T-helper 2 cell treated with Interferon-gamma antibody and Interleukin-4, amounts not matched to agents 5 μg/mL and 100 μg/mL, for 36 hours (primary cell): ENCODE measurements around the gene CLCN7.

ENCODE experiments used
- DNase-seq: peaks from one replicate; pipeline ENCODE4 v3.0.0; 2021; ENCODE audit warnings: low spot score
- H3K27ac Mint-ChIP-seq: one replicate; pipeline ENCODE4 v1.8.0; 2021; ENCODE audit warnings: mild to moderate bottlenecking, mixed read lengths
- H3K27me3 Mint-ChIP-seq: one replicate; pipeline ENCODE4 v1.8.0; 2021; ENCODE audit warnings: low read depth, mixed read lengths
- H3K36me3 Mint-ChIP-seq: one replicate; pipeline ENCODE4 v1.8.0; 2021; ENCODE audit warnings: low read depth, mixed read lengths
- H3K4me1 Mint-ChIP-seq: one replicate; pipeline ENCODE4 v1.8.0; 2021; ENCODE audit warnings: low read depth, mixed read lengths
- H3K4me3 Mint-ChIP-seq: one replicate; pipeline ENCODE4 v1.8.0; 2022; ENCODE audit warnings: mild to moderate bottlenecking, moderate library complexity, mixed read lengths
- H3K9me3 Mint-ChIP-seq: one replicate; pipeline ENCODE4 v1.8.0; 2021; ENCODE audit warnings: mixed read lengths

Gene CLCN7

GRCh38 chr16:1496464-1496863 is 21.6 kb upstream of the CLCN7 start:
- H3K27me3 Mint-ChIP-seq = no peaks in the 10 kb centered on the region
- peaks cover 16% of the 10 kb centered on the region for H3K36me3 Mint-ChIP-seq
- no peak overlapping the region for H3K27ac Mint-ChIP-seq
- H3K9me3 Mint-ChIP-seq = no peaks in the 10 kb centered on the region
- peaks cover 10% of the 10 kb centered on the region for H3K4me1 Mint-ChIP-seq
- no peak overlapping the region for H3K4me3 Mint-ChIP-seq
- no peak for DNase-seq

- no peak overlapping the region for H3K4me3 Mint-ChIP-seq
These were observed 21.0 kb upstream of the CLCN7 start for GRCh38 chr16:1495889-1496262.

GRCh38 chr16:1495211-1495888 is 20.5 kb upstream of the CLCN7 start:
- no peaks in the 10 kb centered on the region for H3K9me3 Mint-ChIP-seq
- no peaks in the 10 kb centered on the region for H3K27me3 Mint-ChIP-seq
- DNase-seq = no peak
- no peak overlapping the region for H3K27ac Mint-ChIP-seq
- peak overlapping the region; percentile 43 for H3K4me3 Mint-ChIP-seq
- peaks cover 10% of the 10 kb centered on the region for H3K4me1 Mint-ChIP-seq
- peaks cover 15% of the 10 kb centered on the region for H3K36me3 Mint-ChIP-seq

More at GRCh38 chr16:1495889-1496262, 21.0 kb upstream of the CLCN7 start:
- peaks cover 15% of the 10 kb centered on the region for H3K36me3 Mint-ChIP-seq
- no peak overlapping the region for H3K27ac Mint-ChIP-seq
- DNase-seq = no peak
- H3K4me1 Mint-ChIP-seq = peaks cover 10% of the 10 kb centered on the region
- no peaks in the 10 kb centered on the region for H3K9me3 Mint-ChIP-seq
- H3K27me3 Mint-ChIP-seq = no peaks in the 10 kb centered on the region

GRCh38 chr16:1494711-1495110 is 19.9 kb upstream of the CLCN7 start:
- Mint-ChIP-seq H3K4me3 (peak overlapping the region; percentile 91), H3K4me1 (peaks cover 10% of the 10 kb centered on the region), H3K27ac (no peak overlapping the region), H3K9me3 (no peaks in the 10 kb centered on the region), H3K36me3 (peaks cover 15% of the 10 kb centered on the region), H3K27me3 (no peaks in the 10 kb centered on the region)
- DNase-seq = no peak

- Mint-ChIP-seq H3K27me3 (no peaks in the 10 kb centered on the region), H3K36me3 (peaks cover 15% of the 10 kb centered on the region), H3K9me3 (no peaks in the 10 kb centered on the region), H3K4me1 (peaks cover 10% of the 10 kb centered on the region), H3K4me3 (peak overlapping the region; percentile 91), H3K27ac (peak overlapping the region; percentile 83)
- DNase-seq = no peak
These were observed 19.4 kb upstream of the CLCN7 start for GRCh38 chr16:1494129-1494640.

GRCh38 chr16:1493746-1494094 is 18.9 kb upstream of the CLCN7 start:
- Mint-ChIP-seq H3K9me3 (no peaks in the 10 kb centered on the region), H3K4me3 (peak overlapping the region; percentile 91), H3K36me3 (peaks cover 14% of the 10 kb centered on the region), H3K27ac (peak overlapping the region; percentile 83), H3K4me1 (peaks cover 10% of the 10 kb centered on the region), H3K27me3 (no peaks in the 10 kb centered on the region)
- peak; percentile 13 for DNase-seq

- Mint-ChIP-seq H3K27me3 (no peaks in the 10 kb centered on the region), H3K4me1 (peaks cover 10% of the 10 kb centered on the region)
These were observed 18.3 kb upstream of the CLCN7 start, which contains the start of gene TELO2 for GRCh38 chr16:1492923-1493745. TELO2 (plus strand) TSS chr16:1493360; CDS start chr16:1494282, 922 bp downstream.

GRCh38 chr16:1492082-1492922 is 17.5 kb upstream of the CLCN7 start:
- Mint-ChIP-seq H3K4me3 (peak overlapping the region; percentile 88), H3K27ac (peak overlapping the region; percentile 99), H3K36me3 (peaks cover 9% of the 10 kb centered on the region), H3K27me3 (no peaks in the 10 kb centered on the region), H3K9me3 (no peaks in the 10 kb centered on the region), H3K4me1 (peaks cover 10% of the 10 kb centered on the region)
- no peak for DNase-seq

More at GRCh38 chr16:1492923-1493745, 18.3 kb upstream of the CLCN7 start, which contains the start of gene TELO2:
- H3K9me3 Mint-ChIP-seq = no peaks in the 10 kb centered on the region
- peak; percentile 88 for DNase-seq
- H3K27ac Mint-ChIP-seq = peak within 1 kb of the TSS; percentile 99
- H3K36me3 Mint-ChIP-seq = peaks cover 10% of the 10 kb centered on the region
- peak within 1 kb of the TSS; percentile 91 for H3K4me3 Mint-ChIP-seq

- H3K9me3 Mint-ChIP-seq = no peaks in the 10 kb centered on the region
- DNase-seq = no peak
- H3K27ac Mint-ChIP-seq = no peak overlapping the region
- peaks cover 2% of the 10 kb centered on the region for H3K36me3 Mint-ChIP-seq
- no peaks in the 10 kb centered on the region for H3K27me3 Mint-ChIP-seq
- no peak overlapping the region for H3K4me3 Mint-ChIP-seq
- peaks cover 10% of the 10 kb centered on the region for H3K4me1 Mint-ChIP-seq
These were observed 16.5 kb upstream of the CLCN7 start for GRCh38 chr16:1491327-1491726.

- no peak overlapping the region for H3K4me3 Mint-ChIP-seq
- H3K4me1 Mint-ChIP-seq = peaks cover 10% of the 10 kb centered on the region
- no peaks in the 10 kb centered on the region for H3K9me3 Mint-ChIP-seq
- H3K27me3 Mint-ChIP-seq = no peaks in the 10 kb centered on the region
- peaks cover 1% of the 10 kb centered on the region for H3K36me3 Mint-ChIP-seq
- H3K27ac Mint-ChIP-seq = no peak overlapping the region
- no peak for DNase-seq
These were observed 14.2 kb upstream of the CLCN7 start for GRCh38 chr16:1489077-1489476.

- DNase-seq = no peak
- Mint-ChIP-seq H3K27ac (no peak within 1 kb of the TSS), H3K4me1 (peaks cover 9% of the 10 kb centered on the region), H3K27me3 (no peaks in the 10 kb centered on the region), H3K4me3 (no peak within 1 kb of the TSS), H3K36me3 (no peaks in the 10 kb centered on the region), H3K9me3 (no peaks in the 10 kb centered on the region)
These were observed 13.8 kb upstream of the CLCN7 start, which contains the start of gene PTX4 for GRCh38 chr16:1488619-1489018. PTX4 (minus strand) TSS chr16:1488944; CDS start chr16:1488909, 35 bp downstream.

- no peak overlapping the region for H3K27ac Mint-ChIP-seq
- DNase-seq = no peak
- no peaks in the 10 kb centered on the region for H3K27me3 Mint-ChIP-seq
- H3K9me3 Mint-ChIP-seq = no peaks in the 10 kb centered on the region
- H3K4me3 Mint-ChIP-seq = no peak overlapping the region
- H3K4me1 Mint-ChIP-seq = peaks cover 9% of the 10 kb centered on the region
- no peaks in the 10 kb centered on the region for H3K36me3 Mint-ChIP-seq
These were observed 13.3 kb upstream of the CLCN7 start for GRCh38 chr16:1488054-1488601.

GRCh38 chr16:1487395-1488053 is 12.7 kb upstream of the CLCN7 start:
- DNase-seq = no peak
- peaks cover 3% of the 10 kb centered on the region for H3K4me1 Mint-ChIP-seq
- H3K27ac Mint-ChIP-seq = no peak overlapping the region
- H3K27me3 Mint-ChIP-seq = no peaks in the 10 kb centered on the region
- H3K4me3 Mint-ChIP-seq = no peak overlapping the region
- no peaks in the 10 kb centered on the region for H3K36me3 Mint-ChIP-seq
- H3K9me3 Mint-ChIP-seq = no peaks in the 10 kb centered on the region
